Measurements from ENCODE around the gene WDR26.

DNA sequence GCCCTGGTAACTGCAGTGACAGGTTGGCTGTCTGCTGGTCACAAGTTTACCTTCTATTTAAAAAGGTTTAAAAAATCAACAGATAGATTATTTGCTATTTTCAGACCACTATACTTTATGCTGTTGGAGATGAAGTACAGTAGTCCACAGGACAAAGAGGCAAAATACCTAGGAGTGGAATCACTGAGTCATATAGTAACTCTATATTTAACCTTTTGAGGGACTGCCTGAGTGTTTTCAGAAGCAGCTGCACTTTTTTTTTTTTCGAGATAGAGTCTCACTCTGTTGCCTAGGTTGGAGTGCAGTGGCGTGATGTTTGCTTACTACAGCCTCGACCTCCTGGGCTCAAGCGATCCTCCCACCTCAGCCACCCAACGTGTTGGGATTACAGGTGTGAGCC lies 66.2 kb downstream of the WDR26 start:
- TF ChIP-seq, protein P1, sequence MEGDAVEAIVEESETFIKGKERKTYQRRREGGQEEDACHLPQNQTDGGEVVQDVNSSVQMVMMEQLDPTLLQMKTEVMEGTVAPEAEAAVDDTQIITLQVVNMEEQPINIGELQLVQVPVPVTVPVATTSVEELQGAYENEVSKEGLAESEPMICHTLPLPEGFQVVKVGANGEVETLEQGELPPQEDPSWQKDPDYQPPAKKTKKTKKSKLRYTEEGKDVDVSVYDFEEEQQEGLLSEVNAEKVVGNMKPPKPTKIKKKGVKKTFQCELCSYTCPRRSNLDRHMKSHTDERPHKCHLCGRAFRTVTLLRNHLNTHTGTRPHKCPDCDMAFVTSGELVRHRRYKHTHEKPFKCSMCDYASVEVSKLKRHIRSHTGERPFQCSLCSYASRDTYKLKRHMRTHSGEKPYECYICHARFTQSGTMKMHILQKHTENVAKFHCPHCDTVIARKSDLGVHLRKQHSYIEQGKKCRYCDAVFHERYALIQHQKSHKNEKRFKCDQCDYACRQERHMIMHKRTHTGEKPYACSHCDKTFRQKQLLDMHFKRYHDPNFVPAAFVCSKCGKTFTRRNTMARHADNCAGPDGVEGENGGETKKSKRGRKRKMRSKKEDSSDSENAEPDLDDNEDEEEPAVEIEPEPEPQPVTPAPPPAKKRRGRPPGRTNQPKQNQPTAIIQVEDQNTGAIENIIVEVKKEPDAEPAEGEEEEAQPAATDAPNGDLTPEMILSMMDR (IDR thresholded peaks at IDR 0.05; ENCODE audit: low read depth, low read length, poor library complexity, severe bottlenecking) = no peak
- no peak for TF ChIP-seq EZH2phosphoT487 (IDR thresholded peaks at IDR 0.05; ENCODE audit: borderline replicate concordance, low read length)
